ENCODE measurements around the gene SERPINA10. TPM values are rescaled to one million over a fixed set of nuclear protein-coding genes. Genes with fewer than 3 reads are reported as not detected.

The SERPINA10 gene
- total RNA-seq, 2 donors from 2014 or later: not detected

DNA sequence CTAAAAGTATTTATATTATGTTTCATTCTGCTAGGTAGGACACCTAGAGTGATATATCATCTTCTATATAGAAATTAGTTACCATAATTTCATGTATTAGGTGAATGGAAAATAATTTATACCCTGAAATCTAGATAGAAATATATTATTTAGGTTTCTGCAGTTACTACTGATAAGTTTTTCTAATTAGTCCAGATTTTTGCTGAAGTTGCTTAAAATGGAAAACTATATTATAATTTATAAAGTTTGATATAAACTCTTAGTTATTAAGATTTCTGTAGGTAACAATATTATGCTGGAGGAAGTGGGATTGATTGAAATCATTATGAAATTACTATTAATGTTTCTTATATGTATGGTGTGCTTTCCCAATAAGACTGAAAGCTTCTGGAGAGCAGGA lies 56.0 kb downstream of the SERPINA10 start:
- Histone ChIP-seq H3K9ac (ENCODE audit: extremely low read depth, low read length, poor library complexity, severe bottlenecking) (no peak overlapping the region), H3K36me3 (ENCODE audit: control insufficient read depth, insufficient read depth, low read length) (no peaks in the 10 kb centered on the region), H3K27me3 (ENCODE audit: control insufficient read depth, insufficient read depth, low read length, poor library complexity, severe bottlenecking) (no peaks in the 10 kb centered on the region), H3K27ac (ENCODE audit: low read depth, low read length) (no peak overlapping the region), H3K4me3 (ENCODE audit: low read length) (no peak overlapping the region), H3K9me3 (ENCODE audit: control insufficient read depth, low read length) (no peaks in the 10 kb centered on the region), H3K4me1 (ENCODE audit: control insufficient read depth, insufficient read depth, low read length) (no peaks in the 10 kb centered on the region)
- Mint-ChIP-seq H3K9me3 (no peaks in the 10 kb centered on the region), H3K4me3 (no peak overlapping the region), H3K27me3 (ENCODE audit: insufficient read depth) (no peaks in the 10 kb centered on the region), H3K36me3 (ENCODE audit: low read depth) (no peaks in the 10 kb centered on the region), H3K27ac (no peak overlapping the region), H3K4me1 (no peaks in the 10 kb centered on the region)
- DNase-seq: no peak
- TF ChIP-seq, protein P1, sequence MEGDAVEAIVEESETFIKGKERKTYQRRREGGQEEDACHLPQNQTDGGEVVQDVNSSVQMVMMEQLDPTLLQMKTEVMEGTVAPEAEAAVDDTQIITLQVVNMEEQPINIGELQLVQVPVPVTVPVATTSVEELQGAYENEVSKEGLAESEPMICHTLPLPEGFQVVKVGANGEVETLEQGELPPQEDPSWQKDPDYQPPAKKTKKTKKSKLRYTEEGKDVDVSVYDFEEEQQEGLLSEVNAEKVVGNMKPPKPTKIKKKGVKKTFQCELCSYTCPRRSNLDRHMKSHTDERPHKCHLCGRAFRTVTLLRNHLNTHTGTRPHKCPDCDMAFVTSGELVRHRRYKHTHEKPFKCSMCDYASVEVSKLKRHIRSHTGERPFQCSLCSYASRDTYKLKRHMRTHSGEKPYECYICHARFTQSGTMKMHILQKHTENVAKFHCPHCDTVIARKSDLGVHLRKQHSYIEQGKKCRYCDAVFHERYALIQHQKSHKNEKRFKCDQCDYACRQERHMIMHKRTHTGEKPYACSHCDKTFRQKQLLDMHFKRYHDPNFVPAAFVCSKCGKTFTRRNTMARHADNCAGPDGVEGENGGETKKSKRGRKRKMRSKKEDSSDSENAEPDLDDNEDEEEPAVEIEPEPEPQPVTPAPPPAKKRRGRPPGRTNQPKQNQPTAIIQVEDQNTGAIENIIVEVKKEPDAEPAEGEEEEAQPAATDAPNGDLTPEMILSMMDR (conservative IDR thresholded peaks at IDR 0.05): no peak

Other genes with a start within 250 kb of the SERPINA10 start
- 100 to 1,000 TPM; 131 to 137 TPM for gene DDX24, start 212.1 kb downstream of the SERPINA10 start, total RNA-seq
- gene IFI27L1, start 212.0 kb downstream of the SERPINA10 start, total RNA-seq: 10 to 100 TPM; 40.0 to 47.2 TPM
- gene IFI27, start 182.5 kb downstream of the SERPINA10 start, total RNA-seq: 1 to 10 TPM; 1.9 to 9.0 TPM
- 10 to 100 TPM; 36.0 to 43.7 TPM for gene IFI27L2, start 163.7 kb downstream of the SERPINA10 start, total RNA-seq
- gene PPP4R4, start 118.9 kb downstream of the SERPINA10 start, total RNA-seq: 1 to 10 TPM; 4.6 to 8.4 TPM
- not detected for gene SERPINA6, start 30.1 kb upstream of the SERPINA10 start, total RNA-seq
- gene SERPINA2, start 73.4 kb upstream of the SERPINA10 start, total RNA-seq: not detected
- 1 to 10 TPM in 1 of 2 donors, not detected in 1; 1.2 TPM for gene SERPINA1, start 95.3 kb upstream of the SERPINA10 start, total RNA-seq
- under 1 TPM in 1 of 2 donors, not detected in 1; 0.70 TPM for gene SERPINA11, start 159.5 kb upstream of the SERPINA10 start, total RNA-seq
- not detected for gene SERPINA9, start 182.9 kb upstream of the SERPINA10 start, total RNA-seq
- gene SERPINA12, start 216.2 kb upstream of the SERPINA10 start, total RNA-seq: not detected